Naive thymus-derived CD4-positive, alpha-beta T cell (primary cell): Measurements from ENCODE around the gene TOP3B. TPM values are rescaled to one million over a fixed set of nuclear protein-coding genes. Genes with fewer than 3 reads are reported as not detected.
A peak's percentile ranks its signal among the peaks of the same experiment; 100 is the strongest.

Experiments used
- ATAC-seq: fragments of 150-1000 bp; cut with Tn5 transposase; 2 replicates; pipeline ENCODE4 v1.10.0; 2021; ENCODE audit warnings: mild to moderate bottlenecking, moderate library complexity
- CTCF ChIA-PET: fragments of 350-600 bp; sonication (Branson Sonifier 250); formaldehyde crosslinking; loops from one replicate; lab custom pipeline; 2021; ENCODE audit warnings: antibody characterized with exemption; lab: Charles Lee
- POLR2A ChIA-PET: fragments of 350-600 bp; sonication (Branson Sonifier 250); formaldehyde crosslinking; loops from one replicate; lab custom pipeline; 2021; ENCODE audit warnings: antibody characterized with exemption, inconsistent platforms; lab: Charles Lee
- DNase-seq, 9 donors: peaks; one replicate each; pipeline versions ENCODE4 v3.0.0 to v3.0.0-alpha.2; 2020 to 2022; ENCODE audit warnings: mixed read lengths in 1 of 9
- H3K27ac ChIP-seq: one replicate; pipeline ENCODE4 v1.7.0; 2013; ENCODE audit warnings: mild to moderate bottlenecking, low read depth, low read length, moderate library complexity
- H3K27me3 ChIP-seq, 2 donors: one replicate each; pipeline ENCODE4 v1.7.0; 2013; ENCODE audit warnings: low read length in 2 of 2, mild to moderate bottlenecking in 2 of 2, moderate library complexity in 2 of 2; ENCODE audit not compliant: control insufficient read depth in 2 of 2, insufficient read depth in 2 of 2
- H3K36me3 ChIP-seq, 3 experiments: 1 replicate in 2 of 3; 2 replicates in 1 of 3; pipeline ENCODE4 v1.7.0; 2013; ENCODE audit warnings: low read length in 3 of 3, mild to moderate bottlenecking in 3 of 3, moderate library complexity in 1 of 3; ENCODE audit not compliant: insufficient read depth in 3 of 3, control insufficient read depth in 2 of 3
- H3K4me1 ChIP-seq, 2 donors: one replicate each; pipeline ENCODE4 v1.7.0; 2013; ENCODE audit warnings: low read length in 2 of 2, mild to moderate bottlenecking in 2 of 2, moderate library complexity in 1 of 2; ENCODE audit not compliant: control insufficient read depth in 2 of 2, insufficient read depth in 2 of 2
- H3K4me3 ChIP-seq: 2 replicates; pipeline ENCODE4 v1.7.0; 2013; ENCODE audit warnings: mild to moderate bottlenecking, low read length
- H3K9me3 ChIP-seq, 3 experiments: 1 replicate in 2 of 3; 2 replicates in 1 of 3; pipeline ENCODE4 v1.7.0; 2013; ENCODE audit warnings: low read length in 3 of 3; ENCODE audit not compliant: control insufficient read depth in 2 of 3
- H3K27ac Mint-ChIP-seq, 9 donors: one replicate each; pipeline ENCODE4 v1.8.0; 2020 to 2022; ENCODE audit warnings: mixed read lengths in 9 of 9, mild to moderate bottlenecking in 8 of 9, moderate library complexity in 5 of 9, inconsistent platforms in 2 of 9
- H3K27me3 Mint-ChIP-seq, 5 donors: one replicate each; pipeline ENCODE4 v1.8.0; 2021 to 2022; ENCODE audit warnings: mixed read lengths in 5 of 5, mild to moderate bottlenecking in 1 of 5
- H3K36me3 Mint-ChIP-seq, 5 donors: one replicate each; pipeline ENCODE4 v1.8.0; 2020 to 2022; ENCODE audit warnings: mixed read lengths in 5 of 5, mild to moderate bottlenecking in 3 of 5, inconsistent platforms in 1 of 5
- H3K4me1 Mint-ChIP-seq, 7 donors: one replicate each; pipeline ENCODE4 v1.8.0; 2020 to 2022; ENCODE audit warnings: mixed read lengths in 7 of 7, mild to moderate bottlenecking in 3 of 7, inconsistent platforms in 1 of 7
- H3K4me3 Mint-ChIP-seq, 10 donors: one replicate each; pipeline ENCODE4 v1.8.0; 2020 to 2022; ENCODE audit warnings: mild to moderate bottlenecking in 10 of 10, mixed read lengths in 10 of 10, moderate library complexity in 6 of 10, inconsistent platforms in 2 of 10
- H3K9me3 Mint-ChIP-seq, 11 donors: one replicate each; pipeline ENCODE4 v1.8.0; 2020 to 2022; ENCODE audit warnings: mixed read lengths in 11 of 11, mild to moderate bottlenecking in 4 of 11, inconsistent platforms in 1 of 11, moderate library complexity in 1 of 11
- intact Hi-C, 2 donors: fragments of 100-400 bp; cut with micrococcal nuclease; formaldehyde crosslinking; loops; one replicate each; pipeline ENCODE4 v1.15.1; 2023
- polyA plus RNA-seq, 2 donors: library from polyadenylated mRNA; unstranded; fragments of 300-500 nt; fragmentation: Illumina TruSeq; gene quantifications; one replicate each; pipeline ENCODE4 v1.2.3, GENCODE V29; 2021
- total RNA-seq, 6 experiments: library from RNA in 5 of 6; stranded (reverse) in 5 of 6; gene quantifications; 1 replicate in 5 of 6; 2 replicates in 1 of 6; pipeline ENCODE4 v1.2.3 and lab custom pipeline; 2021 to 2026

Gene TOP3B
- total and polyA plus RNA-seq, 7 experiments from 2014 or later: 8.4 to 80.5 (median 49.5) TPM

DNA sequence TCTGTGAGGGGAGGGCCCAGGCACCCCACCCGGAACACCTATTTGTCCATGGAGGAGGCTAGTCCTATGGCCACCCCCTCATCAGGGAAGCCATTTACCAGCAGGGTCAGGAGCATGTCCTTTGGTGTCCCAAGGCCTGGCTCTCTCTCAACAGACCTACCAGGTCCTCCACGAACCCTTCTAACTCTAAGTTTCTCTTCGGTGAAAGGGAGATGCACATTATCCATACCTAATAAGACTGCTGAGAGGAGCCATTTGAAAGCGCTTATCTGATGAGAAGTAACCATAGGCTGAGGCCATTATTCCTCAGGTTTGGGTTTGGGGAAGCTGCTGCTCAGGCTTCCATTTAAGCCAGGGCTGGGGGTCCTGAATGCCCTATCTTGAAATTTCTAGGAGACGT, 9.2 kb upstream of the TOP3B start:
- POLR2A ChIA-PET: no interaction called here
- no peaks in the 10 kb centered on the region for H3K9me3 Mint-ChIP-seq

DNA sequence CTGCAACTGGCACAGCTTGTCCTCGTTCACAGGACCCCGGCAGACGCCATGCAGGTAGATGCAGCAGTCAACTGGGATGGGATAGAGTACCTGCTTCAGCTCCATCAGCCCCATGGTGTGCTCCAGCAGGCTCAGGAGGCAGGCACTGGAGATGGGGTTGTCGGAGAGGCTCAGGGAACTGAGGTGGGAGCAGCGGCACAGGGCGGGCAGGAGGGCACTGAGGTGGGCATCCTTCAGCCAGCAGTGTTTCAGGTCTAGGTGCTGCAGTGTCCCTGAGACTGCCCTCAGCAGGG, 8.7 kb upstream of the TOP3B start:
- Histone ChIP-seq H3K4me1 (no peaks in the 10 kb centered on the region), H3K36me3 (no peaks in the 10 kb centered on the region), H3K27me3 (no peaks in the 10 kb centered on the region), H3K4me3 (no peak overlapping the region), H3K27ac (no peak overlapping the region), H3K9me3 (no peaks in the 10 kb centered on the region)
- CTCF ChIA-PET: no interaction called here
- intact Hi-C loops: no loop called here
- Mint-ChIP-seq H3K27ac (no peak overlapping the region), H3K4me1 (peaks cover 0 to 2% (median 0%) of the 10 kb centered on the region in 7 donors), H3K4me3 (no peak overlapping the region), H3K36me3 (no peaks in the 10 kb centered on the region), H3K9me3 (no peaks in the 10 kb centered on the region), H3K27me3 (peaks cover 0 to 9% (median 0%) of the 10 kb centered on the region in 5 donors)
- no peak for DNase-seq
- POLR2A ChIA-PET: no interaction called here
- ATAC-seq: no peak

More for the DNA sequence above, 9.2 kb upstream of the TOP3B start:
- no peak overlapping the region for H3K27ac ChIP-seq
- no peak overlapping the region for H3K4me3 ChIP-seq
- H3K36me3 ChIP-seq: no peaks in the 10 kb centered on the region
- CTCF ChIA-PET: no interaction called here
- no peaks in the 10 kb centered on the region for H3K4me1 ChIP-seq
- Mint-ChIP-seq H3K4me3 (no peak overlapping the region), H3K36me3 (no peaks in the 10 kb centered on the region), H3K27me3 (peaks cover 0 to 9% (median 0%) of the 10 kb centered on the region in 5 donors), H3K4me1 (peaks cover 0 to 2% (median 0%) of the 10 kb centered on the region in 7 donors), H3K27ac (no peak overlapping the region)
- intact Hi-C loops: no loop called here
- H3K9me3 ChIP-seq: no peaks in the 10 kb centered on the region
- DNase-seq (no peak), ATAC-seq (no peak)
- no peaks in the 10 kb centered on the region for H3K27me3 ChIP-seq

DNA sequence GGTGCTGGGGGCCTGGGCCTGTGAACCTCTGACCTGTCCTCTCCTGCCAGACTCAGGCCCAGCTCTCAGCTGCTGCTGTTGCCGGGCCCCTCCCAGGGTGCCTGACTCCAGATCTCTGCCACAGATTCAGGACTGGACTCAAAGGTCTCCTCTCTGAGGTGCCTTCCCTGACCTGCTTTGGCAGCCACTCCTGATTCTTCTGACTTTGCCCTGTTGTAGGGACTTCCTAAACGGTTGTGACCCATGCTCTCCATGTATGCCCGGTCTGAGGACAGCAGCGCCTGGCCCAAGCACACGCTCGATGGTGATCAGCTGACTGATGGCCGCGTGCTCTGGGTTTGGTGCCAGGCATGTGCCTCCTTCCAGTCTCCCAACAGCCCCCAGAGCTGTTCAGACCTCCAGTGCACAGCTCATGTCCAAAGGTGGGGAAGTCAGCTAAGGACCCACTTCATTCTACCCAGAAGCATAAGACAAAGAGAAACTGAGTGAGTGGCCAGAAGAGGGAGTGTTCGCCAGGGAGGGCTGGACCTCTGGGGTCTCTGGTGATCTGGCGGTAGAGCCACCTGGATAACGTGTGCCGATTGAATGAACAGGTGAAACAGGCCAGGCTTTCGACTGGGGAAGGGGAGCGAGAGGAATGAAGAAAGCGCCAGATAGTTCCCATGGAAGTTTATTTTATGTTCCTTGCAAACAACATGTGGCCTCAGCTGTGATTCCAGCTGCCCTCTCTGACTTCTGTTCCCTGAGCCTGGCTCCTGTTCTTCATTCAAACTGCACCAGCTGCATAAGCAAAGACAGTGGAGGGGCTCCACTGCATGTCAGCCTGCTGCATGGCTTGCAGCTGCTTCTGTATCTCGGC, 8.1 kb upstream of the TOP3B start:
- Mint-ChIP-seq H3K4me1 (no peaks in the 10 kb centered on the region), H3K9me3 (no peaks in the 10 kb centered on the region), H3K27ac (peak overlapping the region in 1 of 9 donors; percentile 18), H3K27me3 (peaks cover 0 to 9% (median 0%) of the 10 kb centered on the region in 5 donors), H3K4me3 (no peak overlapping the region), H3K36me3 (no peaks in the 10 kb centered on the region)
- POLR2A ChIA-PET: no interaction called here
- H3K4me1 ChIP-seq: no peaks in the 10 kb centered on the region
- intact Hi-C loops: no loop called here
- H3K4me3 ChIP-seq: no peak overlapping the region
- H3K36me3 ChIP-seq: no peaks in the 10 kb centered on the region
- ATAC-seq: no peak
- no peaks in the 10 kb centered on the region for H3K27me3 ChIP-seq
- H3K9me3 ChIP-seq: no peaks in the 10 kb centered on the region
- CTCF ChIA-PET: no interaction called here
- no peak overlapping the region for H3K27ac ChIP-seq
- no peak for DNase-seq

DNA sequence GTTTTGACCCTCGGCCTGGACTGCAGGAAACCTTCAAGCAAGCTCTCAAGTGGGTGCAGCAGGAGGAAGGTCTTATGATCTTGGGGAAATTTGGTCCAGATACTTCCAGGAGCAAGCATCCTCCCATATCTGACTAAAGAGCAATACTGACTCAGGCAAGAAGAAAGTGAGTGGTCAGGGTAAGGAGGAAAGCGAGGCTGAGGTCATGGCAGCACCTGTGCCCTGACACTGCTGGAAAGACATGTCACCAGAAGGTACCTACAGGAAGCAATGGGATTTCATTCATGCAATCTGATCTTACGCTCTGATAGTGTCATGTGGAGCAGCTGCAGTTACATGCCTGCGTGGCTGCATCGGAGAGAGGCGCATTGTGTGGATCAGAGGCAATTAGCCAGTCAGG, 6.5 kb upstream of the TOP3B start:
- ChIA-PET CTCF (no interaction called here), POLR2A (no interaction called here)

DNA sequence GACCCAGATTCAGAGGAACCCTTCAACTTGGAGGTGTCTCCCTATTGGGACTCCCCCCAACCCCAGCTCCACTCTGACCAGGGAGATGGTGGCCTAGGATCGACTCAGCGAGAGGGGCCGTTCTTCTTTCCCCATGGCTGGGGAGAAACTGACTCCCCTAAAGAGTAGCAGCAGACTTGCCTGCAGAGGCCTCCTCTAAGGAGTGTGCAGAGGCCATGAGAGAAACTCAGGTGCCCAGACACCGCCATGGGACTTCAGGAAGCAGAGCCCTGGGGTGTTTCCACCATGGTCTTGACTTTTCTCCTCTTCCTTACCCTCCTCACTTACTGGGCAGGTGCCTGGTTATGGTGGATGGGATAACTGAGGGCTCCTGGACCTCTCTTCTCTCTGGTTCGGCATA, 2.6 kb upstream of the TOP3B start:
- DNase-seq (no peak), ATAC-seq (no peak)
- Mint-ChIP-seq H3K36me3 (no peaks in the 10 kb centered on the region), H3K9me3 (no peaks in the 10 kb centered on the region), H3K4me1 (peaks cover 5 to 29% (median 22%) of the 10 kb centered on the region in 7 donors), H3K27me3 (peaks cover 0 to 5% (median 0%) of the 10 kb centered on the region in 5 donors), H3K4me3 (no peak overlapping the region), H3K27ac (no peak overlapping the region)
- POLR2A ChIA-PET: no interaction called here
- Histone ChIP-seq H3K4me1 (peaks cover 12% of the 10 kb centered on the region in 2 donors), H3K4me3 (no peak overlapping the region), H3K27ac (no peak overlapping the region), H3K9me3 (no peaks in the 10 kb centered on the region), H3K27me3 (no peaks in the 10 kb centered on the region), H3K36me3 (peaks cover 0 to 5% (median 0%) of the 10 kb centered on the region in 3 experiments)
- intact Hi-C loops: no loop called here
- CTCF ChIA-PET: no interaction called here

More for the DNA sequence above, 6.5 kb upstream of the TOP3B start:
- Mint-ChIP-seq H3K4me1 (peaks cover 0 to 3% (median 0%) of the 10 kb centered on the region in 7 donors), H3K36me3 (no peaks in the 10 kb centered on the region), H3K9me3 (no peaks in the 10 kb centered on the region), H3K4me3 (no peak overlapping the region), H3K27me3 (peaks cover 0 to 9% (median 0%) of the 10 kb centered on the region in 5 donors), H3K27ac (peak overlapping the region in 1 of 9 donors; percentile 3)
- H3K4me3 ChIP-seq: no peak overlapping the region
- H3K27ac ChIP-seq: no peak overlapping the region
- no peaks in the 10 kb centered on the region for H3K4me1 ChIP-seq
- H3K36me3 ChIP-seq: no peaks in the 10 kb centered on the region
- ATAC-seq: no peak
- intact Hi-C loops: no loop called here
- no peak for DNase-seq
- no peaks in the 10 kb centered on the region for H3K9me3 ChIP-seq
- H3K27me3 ChIP-seq: no peaks in the 10 kb centered on the region

DNA sequence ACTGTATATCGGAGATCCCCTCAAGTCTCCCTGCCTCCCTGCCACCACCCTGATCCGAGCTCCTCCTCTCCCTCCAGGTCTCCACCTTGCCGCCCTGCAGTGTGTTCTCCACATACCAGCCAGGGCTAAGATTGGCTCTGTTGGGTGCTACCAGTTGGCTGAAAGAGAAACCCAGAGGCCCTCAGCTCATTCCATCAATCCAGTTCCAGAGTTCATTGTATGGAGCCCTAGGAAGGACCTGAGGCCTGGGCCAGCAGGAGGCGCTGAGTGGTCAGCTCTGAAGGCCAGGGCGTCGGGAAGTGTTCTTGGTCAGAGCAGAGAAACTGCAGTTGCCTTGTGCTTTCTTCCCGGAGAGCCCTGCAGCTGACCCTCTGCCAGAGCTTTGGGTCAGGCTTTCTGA, 2.2 kb upstream of the TOP3B start:
- intact Hi-C loops: loop anchor here in 1 of 2 donors (5.0 kb wide), 1 partner anchor 37 kb away; no protein-coding TSS in a partner anchor
- ChIA-PET CTCF (interaction anchor here (0.6 kb wide), 1 partner anchor 223 kb away, joined by 3 read pairs; no protein-coding TSS in a partner anchor), POLR2A (no interaction called here)
- Mint-ChIP-seq H3K9me3 (no peaks in the 10 kb centered on the region), H3K27me3 (peaks cover 0 to 5% (median 0%) of the 10 kb centered on the region in 5 donors), H3K4me3 (peak overlapping the region in 5 of 10 donors; percentile 32 to 53 (median 48)), H3K4me1 (peaks cover 5 to 33% (median 26%) of the 10 kb centered on the region in 7 donors), H3K36me3 (no peaks in the 10 kb centered on the region), H3K27ac (peak overlapping the region in 2 of 9 donors; percentile 45 to 46)
- Histone ChIP-seq H3K4me1 (peaks cover 12% of the 10 kb centered on the region in 2 donors), H3K27ac (no peak overlapping the region), H3K9me3 (no peaks in the 10 kb centered on the region), H3K27me3 (no peaks in the 10 kb centered on the region), H3K4me3 (no peak overlapping the region), H3K36me3 (peaks cover 0 to 5% (median 0%) of the 10 kb centered on the region in 3 experiments)
- ATAC-seq: no peak
- no peak for DNase-seq
